ENCODE results near the gene ANAPC7.

DNA sequence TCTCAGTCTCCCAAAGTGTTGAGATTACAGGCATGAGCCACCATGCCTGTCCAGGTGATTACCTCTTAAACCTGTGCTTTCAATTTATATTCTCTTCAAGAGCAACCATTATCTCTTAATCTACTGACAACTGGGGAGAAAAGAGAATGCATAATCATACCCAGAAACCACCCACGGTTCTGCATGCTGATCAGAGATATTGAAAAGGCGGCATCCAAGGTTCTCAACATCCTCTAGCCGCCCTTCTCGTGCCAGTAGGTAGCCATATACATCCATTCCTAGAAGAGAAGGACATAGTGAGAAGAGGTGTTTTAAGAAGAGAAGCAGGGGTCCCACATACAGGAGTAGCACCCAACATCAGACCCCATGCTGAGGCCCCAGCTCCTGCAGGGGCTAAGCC is 20.8 kb downstream of the ANAPC7 start:
- TF ChIP-seq SP1 (IDR thresholded peaks at IDR 0.05) (no peak), FOXM1 (IDR thresholded peaks at IDR 0.05; ENCODE audit: borderline replicate concordance) (no peak), BHLHE40 (IDR thresholded peaks at IDR 0.05; ENCODE audit: borderline replicate concordance) (no peak), ELF4 (IDR thresholded peaks at IDR 0.05) (no peak), SUZ12 (IDR thresholded peaks at IDR 0.05) (no peak), LEF1 (IDR thresholded peaks at IDR 0.05; ENCODE audit: borderline replicate concordance) (no peak), HDGF (IDR thresholded peaks at IDR 0.05; ENCODE audit: borderline replicate concordance) (no peak), TARDBP (IDR thresholded peaks at IDR 0.05) (no peak), ARNT (IDR thresholded peaks at IDR 0.05) (no peak), NFRKB (IDR thresholded peaks at IDR 0.05) (no peak)

Measured in HEK293T (cell line).